HG02571 (cell line): ENCODE measurements around the gene TMEM132C.
"Not testable (repeated sequence)": the region's sequence is repeated elsewhere in the genome, so short reads cannot be mapped to it uniquely, and the experiment has no call there.

Source experiments
- ATAC-seq: cut with Tn5 transposase; IDR thresholded peaks from one replicate; pipeline ENCODE4 v1.9.1; 2021; ENCODE audit warnings: mild to moderate bottlenecking, moderate library complexity; ENCODE audit not compliant: unreplicated experiment

TMEM132C gene

GRCh38 chr12:128267131-128267622 lies at the start of gene TMEM132C:
Gene TMEM132C (plus strand): TSS chr12:128267170. CDS start chr12:128267403, 233 bp downstream.
- ATAC-seq, result no peak

- no peak for ATAC-seq
Measured at GRCh38 chr12:128224226-128224625, 42.7 kb upstream of the TMEM132C start.

GRCh38 chr12:128228581-128228980 lies 38.4 kb upstream of the TMEM132C start:
- ATAC-seq, result no peak

GRCh38 chr12:128235635-128236417 lies 31.1 kb upstream of the TMEM132C start:
- no peak for ATAC-seq

- ATAC-seq, result no peak
Measured at GRCh38 chr12:128236525-128236924, 30.4 kb upstream of the TMEM132C start.

- no peak for ATAC-seq
Measured at GRCh38 chr12:128240745-128241144, 26.2 kb upstream of the TMEM132C start.

- no peak for ATAC-seq
Measured at GRCh38 chr12:128245121-128245520, 21.8 kb upstream of the TMEM132C start.

- no peak for ATAC-seq
Measured at GRCh38 chr12:128245905-128246304, 21.1 kb upstream of the TMEM132C start.

GRCh38 chr12:128250096-128250495 lies 16.9 kb upstream of the TMEM132C start:
- no peak for ATAC-seq

- ATAC-seq, result not testable (repeated sequence)
Measured at GRCh38 chr12:128253829-128254228, 13.1 kb upstream of the TMEM132C start.

GRCh38 chr12:128258866-128259555 lies 8.0 kb upstream of the TMEM132C start:
- ATAC-seq, result no peak

- no peak for ATAC-seq
Measured at GRCh38 chr12:128259556-128260070, 7.4 kb upstream of the TMEM132C start.

- no peak for ATAC-seq
Measured at GRCh38 chr12:128261757-128262156, 5.2 kb upstream of the TMEM132C start.

GRCh38 chr12:128265566-128265965 lies 1.4 kb upstream of the TMEM132C start:
- ATAC-seq, result no peak

- ATAC-seq, result no peak
Measured at GRCh38 chr12:128266086-128266485, 884 bp upstream of the TMEM132C start.

- ATAC-seq, result no peak
Measured at GRCh38 chr12:128266541-128267130, 334 bp upstream of the TMEM132C start.

GRCh38 chr12:128267651-128268378 lies 845 bp downstream of the TMEM132C start:
- no peak for ATAC-seq

GRCh38 chr12:128268379-128268995 lies 1.5 kb downstream of the TMEM132C start:
- no peak for ATAC-seq

GRCh38 chr12:128269181-128269591 lies 2.2 kb downstream of the TMEM132C start:
- ATAC-seq, result no peak

GRCh38 chr12:128276471-128276870 lies 9.5 kb downstream of the TMEM132C start:
- ATAC-seq, result no peak
